ENCODE results near the gene MTCL3.
"Not testable (repeated sequence)": the region's sequence is repeated elsewhere in the genome, so short reads cannot be mapped to it uniquely, and the experiment has no call there.

The MTCL3 gene

DNA sequence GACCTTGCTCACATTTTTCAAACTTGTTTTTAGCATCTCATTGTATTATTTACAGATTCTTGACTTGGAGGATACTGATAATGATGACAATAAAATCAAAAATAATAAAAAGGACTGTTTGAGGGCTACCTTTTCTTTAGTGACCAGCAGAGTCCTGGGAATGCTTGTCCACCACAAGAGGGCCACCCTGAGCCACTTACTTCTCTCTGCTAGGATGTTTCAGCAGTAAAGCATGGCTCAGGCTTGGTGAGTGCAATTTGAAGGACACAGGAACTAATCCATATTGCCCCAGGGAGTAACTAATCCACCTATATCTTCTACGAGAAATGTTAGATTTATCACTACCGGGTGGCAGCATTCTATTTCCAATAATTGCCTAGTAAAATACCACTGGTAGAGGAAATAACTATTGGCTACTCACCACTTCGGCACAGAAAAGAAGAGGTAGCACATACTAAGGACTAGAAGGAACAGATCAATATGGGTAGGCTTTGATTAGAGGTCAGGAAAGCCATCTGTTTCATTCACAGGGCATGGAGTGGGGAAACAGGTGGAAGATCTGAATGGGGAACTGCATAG, 54.2 kb downstream of the MTCL3 start:
- DNase-seq: no peak

DNA sequence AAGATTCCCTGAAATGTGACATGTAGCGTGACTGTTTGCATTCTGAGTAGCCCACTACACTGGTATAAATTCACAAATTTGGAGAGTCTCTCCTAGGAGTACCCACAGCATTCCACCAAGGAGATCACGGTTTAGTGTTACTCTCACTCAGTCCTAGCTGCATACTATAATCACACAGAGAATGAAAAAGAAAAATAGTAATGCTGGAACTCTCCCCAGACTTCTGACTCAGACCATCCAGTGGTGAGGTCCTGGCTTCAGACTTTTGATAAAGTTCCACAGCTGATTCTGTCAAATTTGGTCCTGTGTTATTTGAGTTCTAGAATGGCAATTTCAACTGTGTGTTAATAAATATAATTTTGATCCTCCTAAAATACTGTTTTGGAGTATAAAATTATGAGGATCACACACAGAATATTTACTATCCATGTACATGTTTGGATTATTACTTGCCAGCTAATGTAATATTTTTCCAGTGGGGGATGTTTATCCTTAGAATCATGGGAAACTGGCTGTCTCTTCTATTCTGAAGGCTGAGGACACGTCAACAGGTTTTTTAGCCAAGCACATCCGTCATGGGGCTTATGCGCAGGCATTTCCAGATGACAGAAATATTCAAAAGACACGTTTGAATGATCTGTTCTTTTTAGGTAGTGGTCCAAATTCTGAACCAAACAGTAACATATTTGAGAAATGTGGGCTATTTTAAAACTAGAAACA, 54.8 kb downstream of the MTCL3 start:
- DNase-seq: no peak

DNA sequence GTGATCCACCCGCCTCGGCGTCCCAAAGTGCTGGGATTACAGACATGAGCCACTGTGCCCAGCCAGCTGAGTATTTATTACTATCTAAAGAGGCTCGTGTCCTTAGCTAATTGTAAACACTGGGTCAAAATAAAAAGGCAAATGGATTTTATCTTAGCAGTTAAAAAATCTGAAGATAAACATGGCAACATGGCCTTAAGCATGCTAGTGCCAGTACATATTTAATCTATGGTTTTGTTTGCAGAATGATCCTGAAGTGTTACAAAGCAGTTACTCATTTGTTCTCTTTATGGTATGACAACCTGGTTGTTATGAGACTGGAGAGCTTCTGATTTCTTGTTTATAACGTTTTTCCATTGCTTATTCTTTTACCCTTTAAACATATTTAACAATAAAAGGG, 56.1 kb downstream of the MTCL3 start:
- no peak for DNase-seq

DNA sequence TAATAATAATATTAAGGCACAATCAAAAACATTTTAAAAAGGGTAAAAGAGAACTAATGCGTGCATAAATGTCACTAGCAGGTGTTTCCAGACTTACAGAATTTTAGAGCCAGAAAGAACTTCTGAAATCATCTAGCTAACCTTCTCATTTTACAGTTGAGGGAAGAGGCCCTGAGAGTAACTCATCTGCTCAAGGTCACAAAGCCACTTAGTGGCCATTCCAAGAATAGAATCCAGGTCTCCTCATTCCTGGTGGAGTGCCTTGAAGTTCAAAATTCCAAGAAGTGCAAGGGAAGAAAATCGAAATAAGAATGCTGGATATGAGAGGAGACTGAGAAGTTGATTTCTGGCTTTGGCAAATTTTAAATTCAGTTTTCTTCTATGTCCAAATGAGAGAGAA, 56.8 kb downstream of the MTCL3 start:
- DNase-seq: no peak

DNA sequence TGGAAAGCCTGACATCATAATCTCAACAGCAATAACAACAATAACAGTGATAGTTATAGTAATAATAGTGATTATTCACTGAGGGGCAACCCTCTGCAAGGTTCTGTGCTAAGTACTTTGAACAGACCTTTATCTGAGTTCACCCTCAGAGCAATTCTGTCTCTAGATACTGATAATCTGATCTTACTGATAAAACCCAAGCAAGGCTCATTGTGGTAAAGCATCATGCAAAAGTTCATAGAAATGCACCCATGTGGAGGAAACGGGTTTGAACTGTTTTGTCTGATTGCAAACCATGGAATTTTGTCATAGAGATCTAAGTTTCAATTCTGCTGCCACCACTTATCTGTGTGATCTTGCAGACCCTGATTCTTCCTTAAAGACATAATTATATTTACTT, 58.7 kb downstream of the MTCL3 start:
- no peak for DNase-seq

DNA sequence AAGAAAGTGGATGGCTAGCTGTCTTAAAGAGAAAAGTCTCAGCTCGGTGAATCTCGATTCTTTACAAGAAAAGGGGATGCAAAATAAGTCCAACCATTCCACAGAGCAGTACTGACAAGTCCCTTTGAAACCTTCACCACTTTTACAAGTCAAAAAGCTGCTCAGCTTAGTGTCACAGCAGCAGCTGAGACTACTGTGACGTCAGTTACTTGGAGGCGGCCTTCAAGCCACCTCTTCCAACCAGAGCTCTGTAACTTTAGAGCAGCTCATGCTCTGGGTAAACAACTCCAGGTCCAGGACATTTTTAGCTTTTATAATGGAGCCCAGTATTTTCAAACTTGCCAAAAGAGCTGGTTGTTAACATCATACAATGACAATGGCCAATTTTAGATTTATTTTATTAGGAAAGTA, 59.9 kb downstream of the MTCL3 start, which contains the start of gene KIAA0408:
KIAA0408 (minus strand) TSS at position 159 of the 411 bp plus-strand sequence. CDS start 5,408 bp downstream, outside the sequence.
- DNase-seq: no peak

DNA sequence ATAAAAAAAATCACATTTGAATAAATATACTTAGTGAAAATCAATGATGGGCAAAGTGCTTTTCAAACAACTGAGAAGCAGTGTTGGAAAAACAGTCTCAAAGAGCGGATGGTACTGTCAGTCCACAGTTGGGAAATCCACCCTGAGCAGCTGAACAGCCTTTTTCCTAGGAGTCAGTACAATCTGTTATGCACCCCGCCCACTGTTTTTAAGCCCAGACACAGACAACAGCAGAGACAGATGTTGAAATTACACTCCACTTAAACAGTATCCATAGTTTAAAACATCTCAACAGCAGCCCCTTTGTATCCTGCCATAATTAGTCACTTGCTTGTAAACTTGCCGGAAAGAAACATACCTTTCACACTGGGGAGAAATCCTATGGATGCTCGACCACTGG, 60.3 kb downstream of the MTCL3 start:
- no peak for DNase-seq

DNA sequence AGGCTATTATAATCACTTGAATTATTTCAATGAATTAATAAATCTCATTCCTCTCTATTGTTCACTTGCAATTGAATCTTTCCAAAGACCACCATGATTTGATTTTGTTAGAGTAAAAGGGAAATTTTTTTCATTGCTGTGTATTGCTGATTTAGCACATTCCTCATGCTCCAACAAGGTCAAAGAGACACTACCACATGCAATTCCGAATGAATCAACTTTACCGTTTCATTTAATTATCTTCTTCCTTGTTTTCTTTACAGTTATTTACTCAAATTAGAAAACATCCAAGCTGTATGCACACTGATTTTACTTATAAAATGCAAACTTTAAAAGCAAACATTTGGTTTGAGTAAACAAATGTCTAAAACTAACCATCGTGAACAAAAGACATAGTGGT, 60.9 kb downstream of the MTCL3 start:
- DNase-seq: no peak

DNA sequence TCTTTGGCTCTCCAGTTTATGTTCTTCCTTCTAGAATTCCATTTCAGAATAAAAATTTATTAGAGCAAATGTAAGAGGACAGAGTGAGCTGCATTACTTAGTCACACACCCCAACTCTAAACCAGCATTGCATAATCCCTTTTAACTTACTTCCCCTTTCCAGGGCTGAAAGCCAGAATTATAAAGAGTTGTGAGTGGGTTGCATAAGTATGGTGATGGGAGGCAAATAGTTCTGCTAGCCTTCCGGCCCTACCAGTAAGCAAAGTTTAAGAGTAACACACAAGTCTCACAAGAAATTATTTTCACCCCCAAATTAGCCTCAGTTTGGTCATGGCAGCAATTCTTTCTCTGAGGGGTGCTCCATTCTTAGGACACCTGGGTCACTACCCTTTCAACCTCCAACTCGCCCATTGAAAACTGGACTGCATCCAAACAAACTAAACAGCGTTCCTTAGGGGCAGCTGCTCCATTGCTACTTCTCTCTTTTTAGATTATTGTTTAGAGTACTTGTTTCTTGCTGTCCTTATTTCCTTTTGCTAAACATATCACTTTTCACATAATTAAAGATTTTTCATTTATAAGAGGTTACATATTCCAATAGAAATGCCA, 61.6 kb downstream of the MTCL3 start:
- peak; percentile 51 for DNase-seq

DNA sequence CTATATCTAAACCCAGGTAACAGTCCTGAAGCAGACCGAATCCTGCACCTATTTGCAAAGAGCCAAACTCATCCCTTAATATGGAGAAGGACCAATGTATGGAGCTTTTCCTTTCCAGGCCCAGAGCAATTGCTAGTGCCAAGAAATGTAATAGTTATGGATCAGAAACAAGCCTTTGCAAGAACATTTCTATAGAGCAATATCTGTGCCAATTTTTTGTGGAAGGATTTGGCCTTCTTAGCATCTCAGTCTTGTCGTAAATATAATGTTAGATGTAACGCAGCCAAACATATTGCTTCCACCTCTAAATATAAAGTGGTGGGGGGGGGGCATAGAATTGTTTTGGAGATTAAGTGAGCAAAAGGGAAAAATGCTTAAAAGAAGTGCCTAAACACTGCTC, 62.7 kb downstream of the MTCL3 start:
- no peak for DNase-seq

DNA sequence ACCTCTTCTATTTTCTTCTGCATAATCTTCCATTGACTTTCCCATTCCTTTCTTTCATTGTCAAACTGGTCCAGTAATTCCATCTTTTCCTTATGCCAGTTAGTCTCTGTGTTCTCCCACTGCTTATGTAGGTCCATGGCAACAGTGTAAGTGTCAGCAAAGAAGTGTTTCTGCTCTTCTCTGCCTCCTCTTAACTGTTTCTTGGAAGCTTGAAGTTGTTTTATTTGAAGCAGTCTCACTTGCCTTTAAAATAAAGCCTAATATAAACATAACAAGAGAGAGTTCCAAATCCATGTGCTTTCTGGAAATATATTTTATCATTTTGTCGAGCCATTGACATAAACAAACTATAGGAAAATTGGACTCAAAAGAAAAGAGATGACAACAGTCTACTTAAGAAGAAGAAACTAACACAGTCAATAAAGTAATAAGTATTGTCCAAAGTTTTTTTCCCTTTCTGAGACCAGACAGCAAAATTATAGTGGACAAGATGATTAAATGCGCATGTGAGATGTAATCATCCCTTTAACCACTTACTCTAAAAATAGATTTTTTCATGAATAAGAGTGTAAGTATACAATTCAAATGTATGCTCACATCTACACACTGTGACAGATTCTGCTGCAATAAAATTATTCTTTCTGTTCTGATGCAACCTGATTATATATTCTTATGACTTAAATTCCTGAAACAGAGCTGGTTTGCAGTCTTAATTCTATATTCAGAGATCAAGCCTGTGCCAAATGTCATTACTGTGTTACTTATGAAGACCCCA, 65.1 kb downstream of the MTCL3 start:
- DNase-seq: no peak

DNA sequence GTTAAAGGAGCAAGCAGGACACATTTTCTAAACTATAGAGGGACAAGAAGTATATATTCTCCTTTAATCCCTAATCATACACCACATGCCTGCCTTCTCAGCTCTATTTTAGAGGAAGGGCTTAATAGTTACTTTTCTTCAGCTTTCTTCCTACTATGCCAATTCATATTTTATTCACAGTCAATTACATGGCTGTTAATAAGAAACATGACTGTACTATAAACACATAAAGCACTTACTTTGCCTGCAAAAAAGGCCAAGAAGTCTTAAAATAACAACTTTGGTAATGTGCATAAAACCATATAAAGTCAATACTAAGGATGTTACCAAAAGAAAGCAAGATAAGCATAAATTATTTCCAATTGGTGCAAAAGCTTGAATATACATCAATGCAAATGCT, 66.3 kb downstream of the MTCL3 start:
- DNase-seq: no peak

DNA sequence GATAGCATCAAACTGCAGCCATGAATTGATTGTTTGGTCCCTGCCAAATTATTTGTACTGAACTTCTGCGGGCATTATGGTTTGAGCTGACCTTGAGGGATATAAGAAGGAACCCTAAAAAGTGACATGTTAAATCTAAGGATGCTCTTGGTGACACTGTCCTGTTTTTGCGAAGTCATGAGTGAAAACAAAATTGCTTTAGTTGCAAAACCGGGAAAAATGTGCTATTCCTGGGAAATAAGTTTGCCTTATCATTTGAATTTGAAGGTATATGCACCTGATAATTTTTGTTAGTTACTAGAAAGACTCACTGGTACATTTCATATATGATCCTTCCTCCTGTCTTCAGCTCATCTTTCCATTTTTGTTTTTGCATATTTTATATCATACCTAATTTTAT, 67.7 kb downstream of the MTCL3 start:
- DNase-seq: no peak

DNA sequence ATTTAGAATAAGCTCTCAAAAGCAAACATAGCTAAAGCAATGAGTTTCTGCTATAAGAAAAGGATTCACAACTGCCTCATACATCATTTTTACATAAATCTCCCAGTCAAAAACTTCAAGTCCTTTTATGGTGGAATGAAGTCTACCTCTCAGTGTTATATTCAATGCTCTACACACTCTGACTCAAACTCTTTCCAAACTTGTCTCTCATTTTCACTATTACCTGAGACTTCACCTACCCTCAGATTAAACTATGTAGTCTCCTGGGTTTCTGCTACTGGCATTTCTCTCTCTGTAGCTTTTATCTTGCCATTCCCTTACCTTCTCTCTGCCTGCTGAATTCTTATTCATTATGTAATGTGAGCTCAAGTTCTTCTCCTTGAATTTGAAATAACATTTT, 71.4 kb downstream of the MTCL3 start:
- no peak for DNase-seq

DNA sequence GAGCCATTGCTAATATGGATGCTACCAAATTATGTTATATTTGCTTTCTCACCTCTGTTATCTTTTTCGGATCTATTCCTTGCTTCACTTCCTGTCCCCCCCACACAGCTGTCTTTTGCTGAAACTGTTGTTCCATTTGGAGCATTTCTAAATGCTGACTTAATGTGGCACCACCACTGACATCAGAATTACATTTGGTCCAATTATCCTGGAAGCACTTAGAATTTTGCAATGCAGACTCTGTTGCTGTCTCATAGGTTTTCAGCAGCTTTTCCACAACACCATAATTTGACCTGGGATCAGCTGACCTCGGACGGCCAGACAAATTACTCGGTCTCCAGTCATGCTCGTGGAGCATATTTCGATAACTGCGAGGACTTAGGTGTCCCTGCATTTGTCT, 72.8 kb downstream of the MTCL3 start:
- no peak for DNase-seq

DNA sequence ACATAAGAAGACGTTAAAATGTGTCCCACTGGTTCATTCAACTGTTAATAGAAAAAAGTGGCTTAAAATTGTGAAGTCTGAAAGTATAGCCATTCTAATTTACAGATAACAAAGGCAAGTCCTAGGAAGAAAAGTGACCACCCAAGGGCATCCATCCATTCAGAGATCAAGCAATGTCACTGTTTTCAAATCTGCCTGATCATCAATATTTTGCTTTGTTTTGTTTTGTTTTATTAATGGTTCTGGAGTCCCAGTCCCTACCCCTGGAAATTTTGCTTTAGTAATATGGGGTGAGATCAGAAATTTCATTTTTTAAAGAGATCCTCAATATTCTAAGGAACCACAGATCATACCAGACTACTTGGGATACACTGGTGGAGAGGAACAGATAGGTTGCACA, 77.3 kb downstream of the MTCL3 start:
- DNase-seq: no peak

DNA sequence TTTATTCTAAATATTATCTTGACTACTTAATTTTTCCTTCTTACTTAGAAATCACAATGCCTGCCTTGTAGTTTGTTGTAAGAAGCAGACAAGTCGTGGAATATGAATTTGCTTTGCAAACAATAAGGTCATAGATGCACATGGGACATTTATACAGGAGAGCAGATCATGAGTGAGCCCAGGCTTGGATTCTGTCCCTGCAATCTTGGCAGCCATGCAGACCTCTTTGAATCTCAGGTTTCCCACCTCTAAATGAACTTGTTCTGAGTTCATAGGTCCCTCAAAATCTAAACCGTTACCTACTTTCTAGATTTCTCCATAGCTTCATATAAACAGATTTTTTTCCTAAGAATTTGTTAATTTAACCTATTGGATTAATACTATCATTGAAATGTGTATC, 79.4 kb downstream of the MTCL3 start:
- DNase-seq: no peak

DNA sequence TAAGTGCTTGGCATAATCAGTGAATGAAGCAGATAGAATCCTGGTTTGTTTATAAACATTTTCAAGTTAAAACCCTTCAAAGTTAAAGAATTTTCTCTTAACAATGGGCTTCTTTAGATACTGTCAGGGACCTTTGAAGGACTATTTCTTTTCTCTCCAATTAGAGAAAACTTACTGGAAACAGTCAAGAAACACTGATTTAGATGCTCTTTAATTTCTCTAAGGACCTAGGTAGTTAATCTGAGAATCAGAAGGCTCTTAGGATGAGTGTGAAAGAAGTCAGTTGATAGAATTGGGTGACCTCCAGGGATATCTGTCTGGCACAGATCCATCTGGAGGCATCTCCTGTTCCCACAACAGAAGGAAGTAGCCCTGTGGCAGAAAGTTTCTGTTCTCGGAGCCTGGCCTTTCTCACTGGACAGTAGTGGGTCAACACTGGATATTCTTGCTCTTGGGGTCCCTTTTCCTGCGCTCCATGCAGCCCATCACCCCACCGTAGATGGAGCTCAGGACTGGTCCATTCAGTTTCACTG, 82.5 kb downstream of the MTCL3 start:
- no peak for DNase-seq

DNA sequence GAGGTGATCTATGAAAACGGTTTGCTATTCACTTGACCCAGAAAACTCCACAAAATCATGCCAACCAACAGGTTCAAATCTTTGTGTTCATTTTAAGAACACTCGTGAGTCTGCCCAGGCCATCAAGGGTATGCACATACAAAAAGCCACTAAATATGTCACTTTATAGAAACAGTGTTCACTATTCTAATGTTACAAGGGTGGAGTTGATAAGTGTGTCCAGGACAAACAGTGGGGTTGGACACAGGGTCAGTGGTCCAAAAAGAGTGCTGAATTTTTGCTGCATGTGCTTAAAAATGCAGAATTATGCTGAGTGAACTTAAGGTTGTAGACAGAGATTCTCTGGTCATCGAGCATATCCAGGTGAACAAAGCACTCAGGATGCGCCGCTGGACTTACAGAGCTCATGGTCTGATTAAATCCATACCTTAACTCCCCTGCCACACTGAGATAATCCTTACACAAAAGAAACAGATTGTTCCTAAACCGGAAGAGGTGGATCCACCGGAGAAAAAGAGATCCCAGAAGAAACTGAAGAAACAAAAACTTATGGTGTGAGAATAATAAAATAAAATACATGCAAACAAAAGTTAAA, 83.4 kb downstream of the MTCL3 start:
- DNase-seq: no peak

DNA sequence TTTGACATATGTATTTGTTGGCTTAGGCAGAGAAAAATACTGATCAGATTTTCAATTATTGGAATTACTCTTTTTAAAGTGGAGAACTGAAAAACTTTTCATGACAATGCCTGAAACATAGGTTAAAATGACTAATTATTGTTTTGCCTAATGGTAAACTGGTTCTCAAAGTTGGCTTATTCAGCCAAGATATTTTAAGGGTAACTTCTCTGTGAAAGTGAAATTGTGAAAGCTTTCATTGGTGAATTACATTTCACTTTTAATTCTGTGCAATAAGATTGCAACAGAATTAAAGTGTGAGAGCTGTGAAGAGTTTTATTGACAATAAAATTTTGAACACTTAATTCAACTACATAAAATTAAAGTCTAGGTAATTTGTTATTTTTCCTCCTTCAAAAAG, 84.5 kb downstream of the MTCL3 start:
- no peak for DNase-seq

DNA sequence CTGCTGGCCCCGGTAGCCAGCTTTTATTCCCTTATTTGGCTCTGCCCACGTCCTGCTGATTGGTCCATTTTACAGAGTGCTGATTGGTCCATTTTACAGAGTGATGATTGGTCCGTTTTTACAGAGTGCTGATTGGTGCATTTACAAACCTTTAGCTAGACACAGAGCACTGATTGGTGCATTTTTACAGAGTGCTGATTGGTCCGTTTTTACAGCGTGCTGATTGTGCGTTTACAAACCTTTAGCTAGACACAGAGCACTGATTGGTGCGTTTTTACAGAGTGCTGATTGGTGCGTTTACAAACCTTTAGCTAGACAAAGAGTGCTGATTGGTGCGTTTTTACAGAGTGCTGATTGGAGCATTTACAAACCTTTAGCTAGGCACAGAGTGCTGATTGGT, 90.6 kb downstream of the MTCL3 start:
- not testable (repeated sequence) for DNase-seq

DNA sequence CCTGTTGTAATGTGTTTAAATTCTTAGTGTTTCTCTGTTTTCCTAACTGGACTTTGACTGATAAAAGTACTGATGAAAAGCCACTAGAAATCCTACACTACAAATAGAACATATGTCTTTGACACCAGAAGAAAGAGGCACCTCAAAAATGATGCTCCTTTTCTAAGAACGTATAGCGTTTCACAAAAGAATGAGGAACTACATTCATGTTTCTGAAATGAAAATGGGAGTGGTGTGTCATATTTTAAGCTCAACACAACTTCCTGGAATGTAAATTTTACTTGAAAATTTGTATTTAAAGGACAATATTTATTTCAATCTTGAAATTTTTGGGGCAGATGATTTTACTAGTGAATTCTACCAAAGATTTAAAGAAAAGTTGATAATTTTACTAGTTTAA, 95.2 kb downstream of the MTCL3 start:
- DNase-seq: no peak
